Neural cell (in vitro differentiated cells): ENCODE measurements around the gene MICALL1.

Experiments
- CTCF ChIP-seq: fragments of 450-650 bp; IDR thresholded peaks from 2 replicates; pipeline ENCODE4 v1.5.1; 2014; ENCODE audit warnings: antibody characterized with exemption, mild to moderate bottlenecking, moderate library complexity; ENCODE audit not compliant: poor library complexity, severe bottlenecking
- EZH2 ChIP-seq: fragments of 200-600, 300-800 bp; shearing (Covaris generic), sonication (generic); IDR thresholded peaks from 2 replicates; pipeline ENCODE4 v1.6.1; 2014; ENCODE audit warnings: antibody characterized with exemption, low read length, borderline replicate concordance, mild to moderate bottlenecking; ENCODE audit not compliant: insufficient read depth, poor library complexity, severe bottlenecking

GRCh38 chr22:37893583-37893983 lies 12.5 kb upstream of the MICALL1 start:
- TF ChIP-seq CTCF, result no peak
- no peak for TF ChIP-seq EZH2
